ENCODE measurements around the gene PLEKHG1. TPM values are rescaled to one million over a fixed set of nuclear protein-coding genes. Genes with fewer than 3 reads are reported as not detected.

Gene PLEKHG1
- 10.7 TPM for total RNA-seq

GRCh38 chr6:150599199-150600009 lies at the start of gene PLEKHG1:
Gene PLEKHG1 (plus strand): TSS chr6:150599885. CDS start chr6:150733682, 133,797 bp downstream.
- Histone ChIP-seq H3K9me3 (no peaks in the 10 kb centered on the region), H3K27me3 (no peaks in the 10 kb centered on the region), H3K4me1 (no peaks in the 10 kb centered on the region), H3K36me3 (no peaks in the 10 kb centered on the region), H3K4me3 (peak within 1 kb of the TSS; percentile 70 to 95), H3K27ac (peak within 1 kb of the TSS; percentile 71 to 79)
- DNase-seq (ENCODE audit: low spot score in 2 of 2) = peak in 1 of 2 donors; percentile 82
- intact Hi-C loops (cut with DNase I) = loop anchor here (1.0 to 5.0 kb wide), 4 partner anchors 20 to 213 kb away; no protein-coding TSS in a partner anchor
- TF ChIP-seq, protein P1, sequence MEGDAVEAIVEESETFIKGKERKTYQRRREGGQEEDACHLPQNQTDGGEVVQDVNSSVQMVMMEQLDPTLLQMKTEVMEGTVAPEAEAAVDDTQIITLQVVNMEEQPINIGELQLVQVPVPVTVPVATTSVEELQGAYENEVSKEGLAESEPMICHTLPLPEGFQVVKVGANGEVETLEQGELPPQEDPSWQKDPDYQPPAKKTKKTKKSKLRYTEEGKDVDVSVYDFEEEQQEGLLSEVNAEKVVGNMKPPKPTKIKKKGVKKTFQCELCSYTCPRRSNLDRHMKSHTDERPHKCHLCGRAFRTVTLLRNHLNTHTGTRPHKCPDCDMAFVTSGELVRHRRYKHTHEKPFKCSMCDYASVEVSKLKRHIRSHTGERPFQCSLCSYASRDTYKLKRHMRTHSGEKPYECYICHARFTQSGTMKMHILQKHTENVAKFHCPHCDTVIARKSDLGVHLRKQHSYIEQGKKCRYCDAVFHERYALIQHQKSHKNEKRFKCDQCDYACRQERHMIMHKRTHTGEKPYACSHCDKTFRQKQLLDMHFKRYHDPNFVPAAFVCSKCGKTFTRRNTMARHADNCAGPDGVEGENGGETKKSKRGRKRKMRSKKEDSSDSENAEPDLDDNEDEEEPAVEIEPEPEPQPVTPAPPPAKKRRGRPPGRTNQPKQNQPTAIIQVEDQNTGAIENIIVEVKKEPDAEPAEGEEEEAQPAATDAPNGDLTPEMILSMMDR (IDR thresholded peaks at IDR 0.05) = no peak

- Histone ChIP-seq H3K27me3 (no peaks in the 10 kb centered on the region), H3K4me3 (no peak overlapping the region), H3K36me3 (no peaks in the 10 kb centered on the region), H3K27ac (no peak overlapping the region), H3K4me1 (no peaks in the 10 kb centered on the region), H3K9me3 (no peaks in the 10 kb centered on the region)
- intact Hi-C loops (cut with DNase I) = no loop called here
- TF ChIP-seq, protein P1 (IDR thresholded peaks at IDR 0.05) = no peak
- DNase-seq (ENCODE audit: low spot score in 2 of 2) = no peak
These were observed 49.4 kb upstream of the PLEKHG1 start for GRCh38 chr6:150550244-150550643.

DNA sequence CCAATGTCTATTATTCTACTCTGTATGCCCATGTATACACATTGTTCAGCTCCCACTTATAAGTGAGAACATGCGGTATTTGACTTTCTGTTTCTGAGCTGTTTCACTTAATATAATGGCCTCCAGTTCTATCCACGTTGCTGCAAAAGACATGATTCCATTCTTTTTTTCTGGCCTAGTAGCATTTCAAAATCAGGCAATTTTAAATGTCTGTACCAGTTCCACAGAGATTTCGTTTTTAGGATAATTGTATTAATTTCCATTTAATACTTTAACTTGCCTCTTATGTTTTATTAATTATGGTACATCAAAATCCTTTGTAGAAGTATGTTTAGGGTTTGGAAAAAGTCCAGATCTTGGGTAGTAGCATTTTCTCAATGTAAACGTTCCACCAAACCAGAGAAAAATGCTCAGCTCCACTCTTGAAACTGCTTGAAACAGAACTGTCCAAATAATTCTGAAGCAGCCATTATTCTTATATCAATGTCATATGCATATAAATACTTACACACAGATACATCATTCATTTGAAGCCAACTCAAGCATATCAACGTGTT lies 42.6 kb upstream of the PLEKHG1 start:
- no peaks in the 10 kb centered on the region for H3K36me3 ChIP-seq
- no peaks in the 10 kb centered on the region for H3K27me3 ChIP-seq
- no peak for DNase-seq (ENCODE audit: low spot score in 2 of 2)
- no peaks in the 10 kb centered on the region for H3K4me1 ChIP-seq
- intact Hi-C loops (cut with DNase I) = no loop called here
- TF ChIP-seq, protein P1 (IDR thresholded peaks at IDR 0.05) = no peak
- no peak overlapping the region for H3K27ac ChIP-seq
- no peak overlapping the region for H3K4me3 ChIP-seq
- no peaks in the 10 kb centered on the region for H3K9me3 ChIP-seq

GRCh38 chr6:150560004-150560883 lies 39.4 kb upstream of the PLEKHG1 start:
- H3K4me1 ChIP-seq = no peaks in the 10 kb centered on the region
- H3K9me3 ChIP-seq = no peaks in the 10 kb centered on the region
- no peaks in the 10 kb centered on the region for H3K27me3 ChIP-seq
- TF ChIP-seq, protein P1 (IDR thresholded peaks at IDR 0.05) = no peak
- intact Hi-C loops (cut with DNase I) = no loop called here
- no peaks in the 10 kb centered on the region for H3K36me3 ChIP-seq
- H3K4me3 ChIP-seq = no peak overlapping the region
- H3K27ac ChIP-seq = no peak overlapping the region
- DNase-seq (ENCODE audit: low spot score in 2 of 2) = no peak

DNA sequence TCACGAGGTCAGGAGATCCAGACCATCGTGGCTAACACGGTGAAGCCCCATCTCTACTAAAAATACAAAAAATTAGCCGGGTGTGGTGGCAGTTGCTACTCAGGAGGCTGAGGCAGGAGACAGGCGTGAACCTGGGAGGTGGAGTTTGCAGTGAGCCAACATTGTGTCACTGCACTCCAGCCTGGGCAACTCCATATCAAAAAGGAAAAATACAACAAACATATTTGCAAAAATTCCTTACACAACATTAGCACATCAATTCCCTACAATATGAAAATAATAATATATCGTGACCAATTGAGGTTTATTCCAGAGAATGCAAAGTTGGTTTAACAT lies 38.8 kb upstream of the PLEKHG1 start:
- DNase-seq (ENCODE audit: low spot score in 2 of 2) = no peak
- intact Hi-C loops (cut with DNase I) = no loop called here

More for the DNA sequence above, 38.8 kb upstream of the PLEKHG1 start:
- no peaks in the 10 kb centered on the region for H3K4me1 ChIP-seq
- TF ChIP-seq, protein P1 (IDR thresholded peaks at IDR 0.05) = no peak
- H3K4me3 ChIP-seq = no peak overlapping the region
- no peaks in the 10 kb centered on the region for H3K9me3 ChIP-seq
- no peak overlapping the region for H3K27ac ChIP-seq
- no peaks in the 10 kb centered on the region for H3K36me3 ChIP-seq
- H3K27me3 ChIP-seq = no peaks in the 10 kb centered on the region
